ENCODE measurements around the gene KRT39. TPM values are rescaled to one million over a fixed set of nuclear protein-coding genes. Genes with fewer than 3 reads are reported as not detected.

The KRT39 gene
- polyA plus RNA-seq, result not detected

DNA sequence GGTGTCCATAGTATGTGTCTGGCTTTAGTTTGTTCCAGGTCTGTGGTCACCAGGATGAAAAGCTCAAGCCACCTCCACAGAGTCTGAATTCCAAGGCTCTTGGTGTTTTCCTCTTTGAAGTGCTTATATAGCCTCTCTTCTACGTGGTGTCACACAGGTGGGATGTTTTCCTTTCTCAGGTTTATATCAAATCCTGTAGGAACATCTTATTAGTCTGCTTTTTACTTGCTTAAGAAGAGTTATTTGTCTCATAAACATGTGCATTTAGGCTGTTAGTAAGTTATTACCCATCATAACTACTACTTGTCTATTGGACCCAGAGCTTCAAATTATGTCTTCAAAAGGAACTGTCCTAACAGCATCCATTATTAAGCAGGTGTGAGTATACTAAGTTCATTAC, at the start of gene KRT39:
TSS of gene KRT39 (minus strand) at position 101 of the 400 bp plus-strand sequence. CDS start at position 9, 92 bp downstream.
- no peaks in the 10 kb centered on the region for H3K36me3 ChIP-seq (ENCODE audit: control insufficient read depth in 2 of 2, insufficient read depth in 2 of 2, low read length in 1 of 2)
- WGBS, 2 donors, result 45 to 75% methylated on average over 1 of the region's 1 CpG
- no peaks in the 10 kb centered on the region for H3K4me1 ChIP-seq (ENCODE audit: control insufficient read depth in 2 of 2, insufficient read depth in 2 of 2, low read length in 1 of 2)
- H3K27ac ChIP-seq (ENCODE audit: low read depth in 2 of 2, low read length in 1 of 2), result no peak within 1 kb of the TSS
- no peak within 1 kb of the TSS for H3K4me3 ChIP-seq (ENCODE audit: low read depth in 1 of 2, low read length in 2 of 2)
- no peaks in the 10 kb centered on the region for H3K27me3 ChIP-seq (ENCODE audit: control insufficient read depth in 1 of 2, insufficient read depth in 2 of 2, low read length in 2 of 2)
- H3K9me3 ChIP-seq (ENCODE audit: control insufficient read depth in 2 of 2, insufficient read depth in 1 of 2, low read depth in 1 of 2, low read length in 1 of 2), result no peaks in the 10 kb centered on the region

DNA sequence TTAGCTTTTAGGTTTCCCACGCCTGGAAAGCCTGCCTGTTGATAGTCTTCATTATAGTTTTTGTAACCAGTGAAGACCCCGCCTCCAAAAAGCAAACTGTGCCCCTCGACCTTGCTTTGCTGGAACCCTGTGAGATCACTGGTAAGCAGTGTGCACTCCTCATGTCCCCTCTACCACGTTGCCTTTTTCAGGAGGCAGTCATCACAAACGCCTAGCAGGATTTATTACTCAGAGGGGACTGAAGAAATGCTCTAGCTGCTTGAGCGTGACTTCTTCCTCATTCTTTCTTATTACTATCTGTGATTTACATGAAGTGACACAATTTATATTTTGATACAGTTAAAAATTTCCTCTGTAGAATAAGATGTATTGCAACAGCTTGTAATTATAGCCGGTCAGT, 48.7 kb upstream of the KRT39 start:
- 73 to 77% methylated on average over 7 of the region's 7 CpGs for WGBS, 2 donors

DNA sequence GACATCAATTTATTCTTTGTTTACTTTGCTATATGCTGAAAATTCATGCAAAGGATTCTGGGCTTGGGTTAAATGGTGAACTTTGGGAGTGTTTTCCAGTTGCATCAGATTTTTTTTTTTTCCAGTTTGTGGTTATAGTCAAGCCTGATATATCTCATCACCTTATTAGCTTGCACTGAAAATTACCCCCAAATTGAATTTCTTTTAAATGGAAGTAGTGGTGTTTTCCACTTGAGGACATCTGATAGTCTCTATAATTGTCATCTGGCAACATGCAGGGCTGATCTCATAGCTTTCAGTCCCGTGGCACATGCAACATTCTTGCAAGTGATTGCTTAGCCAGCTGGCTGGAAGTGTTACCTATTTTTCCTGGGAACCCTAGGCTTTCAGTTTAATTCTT, 46.9 kb upstream of the KRT39 start:
- Histone ChIP-seq H3K27ac (ENCODE audit: low read depth in 2 of 2, low read length in 1 of 2) (no peak overlapping the region), H3K36me3 (ENCODE audit: control insufficient read depth in 2 of 2, insufficient read depth in 2 of 2, low read length in 1 of 2) (no peaks in the 10 kb centered on the region), H3K4me1 (ENCODE audit: control insufficient read depth in 2 of 2, insufficient read depth in 2 of 2, low read length in 1 of 2) (no peaks in the 10 kb centered on the region), H3K27me3 (ENCODE audit: control insufficient read depth in 1 of 2, insufficient read depth in 2 of 2, low read length in 2 of 2) (no peaks in the 10 kb centered on the region), H3K4me3 (ENCODE audit: low read depth in 1 of 2, low read length in 2 of 2) (no peak overlapping the region), H3K9me3 (ENCODE audit: control insufficient read depth in 2 of 2, insufficient read depth in 1 of 2, low read depth in 1 of 2, low read length in 1 of 2) (no peaks in the 10 kb centered on the region)
- WGBS, 2 donors, result 20 to 23% methylated on average over 1 of the region's 1 CpG

More for the DNA sequence above, 48.7 kb upstream of the KRT39 start:
- Histone ChIP-seq H3K27me3 (ENCODE audit: control insufficient read depth in 1 of 2, insufficient read depth in 2 of 2, low read length in 2 of 2) (no peaks in the 10 kb centered on the region), H3K36me3 (ENCODE audit: control insufficient read depth in 2 of 2, insufficient read depth in 2 of 2, low read length in 1 of 2) (no peaks in the 10 kb centered on the region), H3K4me1 (ENCODE audit: control insufficient read depth in 2 of 2, insufficient read depth in 2 of 2, low read length in 1 of 2) (no peaks in the 10 kb centered on the region), H3K4me3 (ENCODE audit: low read depth in 1 of 2, low read length in 2 of 2) (no peak overlapping the region), H3K27ac (ENCODE audit: low read depth in 2 of 2, low read length in 1 of 2) (no peak overlapping the region), H3K9me3 (ENCODE audit: control insufficient read depth in 2 of 2, insufficient read depth in 1 of 2, low read depth in 1 of 2, low read length in 1 of 2) (no peaks in the 10 kb centered on the region)

DNA sequence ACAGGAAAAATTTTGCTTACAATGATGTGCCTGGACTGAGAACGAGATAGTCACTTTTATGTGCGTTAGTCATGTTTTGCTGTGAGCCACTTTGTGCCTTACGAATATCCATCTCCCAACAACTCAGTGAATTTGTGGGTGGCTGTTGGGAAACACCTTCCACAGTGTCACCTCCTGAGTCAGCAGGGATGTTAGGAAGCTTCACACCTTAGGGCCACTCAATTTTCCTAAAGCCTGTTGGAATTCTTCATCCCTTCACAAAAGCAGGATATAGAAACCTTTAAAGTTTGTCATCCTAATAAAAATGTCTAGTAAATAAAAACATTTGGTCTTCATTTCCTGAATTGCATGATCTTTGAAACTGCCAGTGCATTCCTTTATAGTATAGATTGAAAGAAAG, 46.4 kb upstream of the KRT39 start:
- WGBS, 2 donors, result 75 to 83% methylated on average over 3 of the region's 3 CpGs
- H3K36me3 ChIP-seq (ENCODE audit: control insufficient read depth in 2 of 2, insufficient read depth in 2 of 2, low read length in 1 of 2), result no peaks in the 10 kb centered on the region
- no peak overlapping the region for H3K27ac ChIP-seq (ENCODE audit: low read depth in 2 of 2, low read length in 1 of 2)
- no peak overlapping the region for H3K4me3 ChIP-seq (ENCODE audit: low read depth in 1 of 2, low read length in 2 of 2)
- no peaks in the 10 kb centered on the region for H3K27me3 ChIP-seq (ENCODE audit: control insufficient read depth in 1 of 2, insufficient read depth in 2 of 2, low read length in 2 of 2)
- no peaks in the 10 kb centered on the region for H3K9me3 ChIP-seq (ENCODE audit: control insufficient read depth in 2 of 2, insufficient read depth in 1 of 2, low read depth in 1 of 2, low read length in 1 of 2)
- H3K4me1 ChIP-seq (ENCODE audit: control insufficient read depth in 2 of 2, insufficient read depth in 2 of 2, low read length in 1 of 2), result no peaks in the 10 kb centered on the region

DNA sequence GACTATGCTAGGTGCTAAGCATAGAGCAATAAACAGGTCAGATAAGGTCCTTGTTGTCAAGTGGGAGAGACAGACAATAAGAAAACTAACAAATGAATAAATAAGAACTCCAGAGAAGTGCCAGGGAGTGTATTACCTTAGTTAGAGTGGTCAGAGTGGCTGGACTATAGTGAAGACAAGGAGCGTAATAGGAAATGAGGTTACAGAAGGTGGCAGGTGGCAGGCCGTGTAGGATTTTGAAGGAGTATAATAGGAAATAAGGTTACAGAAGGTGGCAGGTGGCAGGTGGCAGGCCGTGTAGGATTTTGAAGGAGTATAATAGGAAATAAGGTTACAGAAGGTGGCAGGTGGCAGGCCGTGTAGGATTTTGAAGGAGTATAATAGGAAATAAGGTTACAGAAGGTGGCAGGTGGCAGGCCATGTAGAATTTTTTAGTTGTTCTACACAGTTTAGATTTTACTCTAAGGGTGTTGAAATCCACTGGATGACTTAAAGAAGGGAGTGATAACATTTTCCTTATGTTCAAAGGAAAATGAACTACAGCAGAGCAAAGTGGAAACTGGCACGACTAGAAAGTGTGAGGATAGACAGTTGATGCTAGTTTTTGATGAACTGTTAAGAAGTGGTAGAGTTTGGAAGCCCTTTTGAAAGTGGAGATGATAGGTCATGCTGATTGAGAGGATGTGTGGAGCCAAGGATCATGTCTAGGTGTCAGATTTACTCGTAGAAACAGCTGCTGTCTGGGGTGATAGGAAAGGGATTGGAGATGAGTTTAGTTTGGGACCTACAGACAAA, 45.8 kb upstream of the KRT39 start:
- no peaks in the 10 kb centered on the region for H3K27me3 ChIP-seq (ENCODE audit: control insufficient read depth in 1 of 2, insufficient read depth in 2 of 2, low read length in 2 of 2)
- no peaks in the 10 kb centered on the region for H3K4me1 ChIP-seq (ENCODE audit: control insufficient read depth in 2 of 2, insufficient read depth in 2 of 2, low read length in 1 of 2)
- no peaks in the 10 kb centered on the region for H3K9me3 ChIP-seq (ENCODE audit: control insufficient read depth in 2 of 2, insufficient read depth in 1 of 2, low read depth in 1 of 2, low read length in 1 of 2)
- no peak overlapping the region for H3K4me3 ChIP-seq (ENCODE audit: low read depth in 1 of 2, low read length in 2 of 2)
- H3K27ac ChIP-seq (ENCODE audit: low read depth in 2 of 2, low read length in 1 of 2), result no peak overlapping the region
- no peaks in the 10 kb centered on the region for H3K36me3 ChIP-seq (ENCODE audit: control insufficient read depth in 2 of 2, insufficient read depth in 2 of 2, low read length in 1 of 2)
- 75 to 82% methylated on average over 6 of the region's 6 CpGs for WGBS, 2 donors

DNA sequence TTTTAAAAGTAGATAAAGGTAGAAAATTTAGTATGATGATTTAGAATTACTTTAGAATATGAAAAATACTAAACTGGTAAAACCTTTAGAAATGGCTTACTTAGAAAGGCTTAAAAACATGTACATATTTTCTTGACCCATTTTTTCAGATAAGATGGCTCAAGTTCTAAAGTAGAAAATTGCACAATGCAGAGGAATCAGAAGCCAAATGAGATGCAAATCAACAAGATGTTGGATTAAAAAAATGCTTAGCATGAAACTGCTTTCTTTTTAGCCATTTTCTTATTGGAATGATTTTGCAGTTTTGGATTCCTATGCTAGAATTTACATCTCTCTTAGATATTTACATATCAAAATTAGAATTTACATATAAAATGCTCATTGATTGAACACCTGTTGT, 43.7 kb upstream of the KRT39 start:
- H3K4me1 ChIP-seq (ENCODE audit: control insufficient read depth in 2 of 2, insufficient read depth in 2 of 2, low read length in 1 of 2), result no peaks in the 10 kb centered on the region
- H3K9me3 ChIP-seq (ENCODE audit: control insufficient read depth in 2 of 2, insufficient read depth in 1 of 2, low read depth in 1 of 2, low read length in 1 of 2), result no peaks in the 10 kb centered on the region
- no peak overlapping the region for H3K27ac ChIP-seq (ENCODE audit: low read depth in 2 of 2, low read length in 1 of 2)
- H3K27me3 ChIP-seq (ENCODE audit: control insufficient read depth in 1 of 2, insufficient read depth in 2 of 2, low read length in 2 of 2), result no peaks in the 10 kb centered on the region
- no peak overlapping the region for H3K4me3 ChIP-seq (ENCODE audit: low read depth in 1 of 2, low read length in 2 of 2)
- no peaks in the 10 kb centered on the region for H3K36me3 ChIP-seq (ENCODE audit: control insufficient read depth in 2 of 2, insufficient read depth in 2 of 2, low read length in 1 of 2)

DNA sequence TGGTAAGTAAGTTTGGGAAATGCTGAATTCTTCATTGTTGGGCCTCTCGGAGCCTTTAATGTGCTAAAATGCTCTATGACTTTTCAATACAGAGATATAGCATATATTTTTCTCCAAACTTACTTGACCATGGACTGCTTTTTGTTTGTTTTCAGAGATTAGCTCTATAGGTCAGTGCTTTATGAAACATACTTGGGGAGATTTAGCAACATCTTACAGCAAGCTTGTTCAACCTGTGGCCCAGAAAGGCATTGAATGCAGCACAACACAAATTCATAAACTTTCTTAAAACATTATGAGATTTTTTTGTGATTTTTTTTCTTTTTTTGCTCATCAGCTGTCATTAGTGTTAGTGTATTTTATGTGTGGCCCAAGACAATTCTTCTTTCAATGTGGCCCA, 43.2 kb upstream of the KRT39 start:
- Histone ChIP-seq H3K4me1 (ENCODE audit: control insufficient read depth in 2 of 2, insufficient read depth in 2 of 2, low read length in 1 of 2) (no peaks in the 10 kb centered on the region), H3K27ac (ENCODE audit: low read depth in 2 of 2, low read length in 1 of 2) (no peak overlapping the region), H3K27me3 (ENCODE audit: control insufficient read depth in 1 of 2, insufficient read depth in 2 of 2, low read length in 2 of 2) (no peaks in the 10 kb centered on the region), H3K9me3 (ENCODE audit: control insufficient read depth in 2 of 2, insufficient read depth in 1 of 2, low read depth in 1 of 2, low read length in 1 of 2) (no peaks in the 10 kb centered on the region), H3K36me3 (ENCODE audit: control insufficient read depth in 2 of 2, insufficient read depth in 2 of 2, low read length in 1 of 2) (no peaks in the 10 kb centered on the region), H3K4me3 (ENCODE audit: low read depth in 1 of 2, low read length in 2 of 2) (no peak overlapping the region)
- 84 to 95% methylated on average over 1 of the region's 1 CpG for WGBS, 2 donors

DNA sequence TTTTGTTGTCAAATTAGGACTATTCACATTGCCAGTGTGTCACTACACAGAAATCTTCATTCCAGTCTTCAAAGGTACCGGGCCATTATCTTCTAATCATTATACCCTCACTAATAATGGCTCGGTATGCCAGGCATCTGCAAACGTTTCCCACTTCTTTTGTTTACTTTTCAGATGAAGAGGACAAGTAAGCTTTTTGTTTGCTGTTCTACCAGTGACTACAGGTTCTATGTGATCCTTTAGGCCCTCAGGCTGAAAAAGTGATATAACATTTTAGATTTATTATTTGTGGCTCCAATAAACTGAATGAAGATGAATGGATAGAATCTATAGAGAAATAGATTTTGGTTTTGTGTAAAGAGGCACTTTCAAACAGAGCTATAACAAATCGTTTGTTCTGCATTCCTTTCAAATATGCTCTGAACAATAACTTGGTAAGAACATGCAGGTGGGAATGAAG, 42.6 kb upstream of the KRT39 start:
- no peak overlapping the region for H3K27ac ChIP-seq (ENCODE audit: low read depth in 2 of 2, low read length in 1 of 2)
- H3K27me3 ChIP-seq (ENCODE audit: control insufficient read depth in 1 of 2, insufficient read depth in 2 of 2, low read length in 2 of 2), result no peaks in the 10 kb centered on the region
- no peaks in the 10 kb centered on the region for H3K36me3 ChIP-seq (ENCODE audit: control insufficient read depth in 2 of 2, insufficient read depth in 2 of 2, low read length in 1 of 2)
- H3K4me3 ChIP-seq (ENCODE audit: low read depth in 1 of 2, low read length in 2 of 2), result no peak overlapping the region
- H3K4me1 ChIP-seq (ENCODE audit: control insufficient read depth in 2 of 2, insufficient read depth in 2 of 2, low read length in 1 of 2), result no peaks in the 10 kb centered on the region
- H3K9me3 ChIP-seq (ENCODE audit: control insufficient read depth in 2 of 2, insufficient read depth in 1 of 2, low read depth in 1 of 2, low read length in 1 of 2), result no peaks in the 10 kb centered on the region
- 32 to 35% methylated on average over 4 of the region's 4 CpGs for WGBS, 2 donors

DNA sequence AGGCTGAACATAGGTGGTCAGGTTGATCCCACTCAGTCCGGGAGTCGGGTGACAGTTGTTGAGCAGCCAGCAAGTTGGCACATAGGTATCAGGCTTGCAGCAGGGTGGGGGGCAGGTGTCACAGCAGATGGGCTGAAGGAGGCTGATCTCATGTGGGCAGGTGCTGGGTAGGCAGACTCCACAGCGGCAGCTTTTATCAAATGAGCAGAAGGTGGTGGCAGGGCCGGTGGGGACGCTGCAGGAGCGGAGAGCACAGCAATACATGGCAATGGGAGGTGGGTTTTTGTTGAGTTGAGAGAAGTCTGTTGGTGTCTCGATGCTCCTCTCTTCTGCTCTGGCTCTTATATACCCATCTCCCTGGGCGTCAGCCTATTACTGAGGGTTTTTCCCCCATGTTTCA, 42.1 kb upstream of the KRT39 start, which contains the start of gene KRTAP3-1:
TSS of gene KRTAP3-1 (minus strand) at position 318 of the 400 bp plus-strand sequence. CDS start at position 264, 54 bp downstream.
- Histone ChIP-seq H3K4me1 (ENCODE audit: control insufficient read depth in 2 of 2, insufficient read depth in 2 of 2, low read length in 1 of 2) (no peaks in the 10 kb centered on the region), H3K27me3 (ENCODE audit: control insufficient read depth in 1 of 2, insufficient read depth in 2 of 2, low read length in 2 of 2) (no peaks in the 10 kb centered on the region), H3K36me3 (ENCODE audit: control insufficient read depth in 2 of 2, insufficient read depth in 2 of 2, low read length in 1 of 2) (no peaks in the 10 kb centered on the region), H3K27ac (ENCODE audit: low read depth in 2 of 2, low read length in 1 of 2) (no peak within 1 kb of the TSS), H3K9me3 (ENCODE audit: control insufficient read depth in 2 of 2, insufficient read depth in 1 of 2, low read depth in 1 of 2, low read length in 1 of 2) (no peaks in the 10 kb centered on the region), H3K4me3 (ENCODE audit: low read depth in 1 of 2, low read length in 2 of 2) (no peak within 1 kb of the TSS)
- WGBS, 2 donors, result 72 to 85% methylated on average over 8 of the region's 8 CpGs

DNA sequence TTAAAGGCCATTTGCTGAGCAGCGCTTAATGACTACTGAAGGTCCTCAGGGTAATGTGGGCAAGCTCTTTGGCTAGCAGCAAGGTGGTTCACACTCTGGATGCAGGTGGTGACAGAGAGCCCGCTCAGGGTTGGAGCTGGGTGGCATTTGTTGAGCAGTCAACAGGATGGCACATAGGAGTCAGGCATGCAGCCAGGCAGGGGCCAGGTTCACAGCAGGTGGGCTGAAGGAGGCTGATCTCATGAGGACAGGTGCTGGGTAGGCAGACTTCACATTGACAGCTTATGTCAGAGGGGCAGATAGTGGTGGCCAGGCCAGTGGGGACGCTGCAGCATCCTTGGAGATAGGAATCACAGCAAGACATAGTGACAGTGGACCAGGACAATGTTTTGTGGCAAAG, 37.6 kb upstream of the KRT39 start:
- no peaks in the 10 kb centered on the region for H3K36me3 ChIP-seq (ENCODE audit: control insufficient read depth in 2 of 2, insufficient read depth in 2 of 2, low read length in 1 of 2)
- no peak overlapping the region for H3K4me3 ChIP-seq (ENCODE audit: low read depth in 1 of 2, low read length in 2 of 2)
- no peaks in the 10 kb centered on the region for H3K27me3 ChIP-seq (ENCODE audit: control insufficient read depth in 1 of 2, insufficient read depth in 2 of 2, low read length in 2 of 2)
- WGBS, 2 donors, result 82 to 94% methylated on average over 3 of the region's 3 CpGs
- H3K9me3 ChIP-seq (ENCODE audit: control insufficient read depth in 2 of 2, insufficient read depth in 1 of 2, low read depth in 1 of 2, low read length in 1 of 2), result no peaks in the 10 kb centered on the region
- no peak overlapping the region for H3K27ac ChIP-seq (ENCODE audit: low read depth in 2 of 2, low read length in 1 of 2)
- peaks cover 0 to 2% of the 10 kb centered on the region in 2 donors for H3K4me1 ChIP-seq (ENCODE audit: control insufficient read depth in 2 of 2, insufficient read depth in 2 of 2, low read length in 1 of 2)

All from esophagus (tissue), 2 donors.